ENCODE data around the gene KCNA10.

KCNA10 gene

DNA sequence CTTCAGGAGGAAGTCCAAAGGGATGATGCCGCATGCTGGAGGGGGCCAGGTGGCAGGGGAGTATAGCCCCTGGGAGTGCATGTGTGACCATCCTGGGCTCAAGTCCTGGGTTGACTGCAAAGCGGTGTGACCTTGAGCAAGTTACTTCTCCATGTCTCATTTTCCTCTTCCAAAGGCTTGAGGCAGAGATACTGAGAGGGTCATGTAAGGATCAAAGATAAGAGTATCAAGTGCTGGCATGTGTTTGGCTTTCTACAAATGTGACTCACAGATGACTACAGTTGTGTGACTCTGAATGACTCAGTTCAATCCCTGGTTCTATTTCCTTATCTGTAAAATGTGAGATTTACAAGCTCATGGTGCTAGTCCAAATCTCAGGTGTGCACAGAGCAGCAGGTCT, 41.9 kb downstream of the KCNA10 start:
- peak; percentile 46 for DNase-seq

DNA sequence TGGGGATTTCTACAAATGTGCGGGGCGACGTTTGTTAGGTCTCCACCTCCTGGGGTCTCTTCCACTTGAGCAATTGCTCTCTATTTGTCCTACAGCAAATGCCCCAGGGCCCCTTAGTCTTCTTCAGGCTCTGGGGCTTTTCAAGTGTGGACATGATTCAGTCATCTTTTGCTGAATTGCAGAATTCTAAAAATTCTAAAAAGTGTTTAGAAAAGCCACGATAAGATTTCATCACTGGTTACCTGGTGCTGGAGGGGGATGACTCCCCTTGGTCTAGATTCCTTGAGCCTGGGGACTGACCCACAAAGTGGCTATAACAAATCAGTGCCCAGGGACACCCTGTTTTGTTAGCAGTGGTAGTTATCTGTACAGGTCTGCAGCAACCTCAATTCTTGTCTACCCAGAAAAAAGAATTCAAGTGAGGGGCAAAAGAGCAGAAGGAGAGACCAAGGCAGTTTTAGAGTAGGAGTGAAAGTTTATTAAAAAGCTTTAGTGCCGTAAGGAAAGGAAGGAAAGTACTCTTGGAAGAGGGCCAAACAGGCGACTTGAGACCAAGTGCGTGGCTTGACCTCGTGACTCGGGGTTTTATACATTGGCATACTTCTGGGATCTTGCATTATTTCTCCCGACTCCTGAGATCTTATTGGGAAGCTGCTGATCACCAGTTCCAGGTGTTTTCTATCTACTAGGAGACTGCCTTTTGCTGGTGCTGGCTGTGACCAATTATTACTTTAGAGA, 42.8 kb downstream of the KCNA10 start:
- DNase-seq: no peak

GRCh38 chr1:110475362-110476027, 43.5 kb downstream of the KCNA10 start:
- no peak for DNase-seq

DNA sequence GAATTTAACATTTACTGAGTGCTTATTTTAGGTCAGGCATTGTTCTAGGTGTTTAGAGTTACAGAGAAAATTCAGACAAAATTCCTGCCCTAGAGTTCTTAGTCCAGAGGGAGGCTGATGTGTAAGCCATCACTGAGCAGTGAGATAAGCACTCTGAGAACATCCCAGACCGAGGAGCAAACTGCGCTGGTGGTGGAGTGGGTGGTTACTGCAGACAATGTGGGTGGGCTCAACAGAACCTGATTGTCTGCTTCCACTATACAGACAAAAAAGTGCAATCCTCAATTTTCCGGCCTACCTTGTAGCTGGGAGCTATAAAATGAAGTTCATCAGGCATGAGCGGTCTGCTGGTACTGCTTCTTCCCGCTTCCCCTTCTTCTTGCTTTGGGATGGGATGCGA, 44.5 kb downstream of the KCNA10 start:
- no peak for DNase-seq

DNA sequence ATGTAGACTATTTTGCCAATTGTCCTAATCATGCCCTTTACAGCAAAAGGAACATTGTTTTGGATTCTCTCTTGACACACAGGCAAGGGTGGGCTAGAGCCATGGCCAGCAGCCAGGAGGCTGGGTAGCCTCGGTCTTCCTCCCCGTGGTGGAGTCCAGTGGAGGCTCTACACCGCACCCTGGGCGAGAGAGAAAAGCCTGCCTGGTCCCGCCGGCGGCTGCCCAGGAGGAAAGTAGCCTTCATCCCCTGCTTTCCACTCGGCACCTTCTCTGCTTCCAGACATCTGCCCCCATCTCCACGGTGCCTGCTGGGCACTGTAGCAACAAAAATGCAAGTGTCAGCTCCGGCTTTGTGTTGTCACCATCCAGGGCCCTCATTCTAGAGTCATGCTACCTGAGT, 46.4 kb downstream of the KCNA10 start:
- no peak for DNase-seq

- DNase-seq: no peak
These were observed 47.8 kb downstream of the KCNA10 start for GRCh38 chr1:110471131-110471530.
